Endothelial cell of umbilical vein (primary cell): Measurements from ENCODE around the gene HECTD1. TPM values are rescaled to one million over a fixed set of nuclear protein-coding genes. Genes with fewer than 3 reads are reported as not detected.

Source experiments
- BruUV-seq: library from RNA; stranded (reverse); fragments of 400-500 nt; replicated peaks from 2 replicates; lab custom pipeline; 2021; lab: Mats Ljungman, UMichigan
- CTCF ChIA-PET: fragments of 300-600, 350-600 bp; sonication (Branson Sonifier 250); formaldehyde crosslinking; loops from one replicate; lab custom pipeline; 2021; ENCODE audit warnings: antibody characterized with exemption, inconsistent platforms; lab: Charles Lee
- POLR2A ChIA-PET: fragments of 300-600, 350-600 bp; sonication (Branson Sonifier 250); formaldehyde crosslinking; loops from one replicate; lab custom pipeline; 2021; ENCODE audit warnings: antibody characterized with exemption, inconsistent platforms; lab: Charles Lee
- DNase-seq: peaks from one replicate; pipeline ENCODE4 v3.0.0-alpha.2; 2011; ENCODE audit warnings: low read depth, low spot score
- FAIRE-seq: peaks from 2 replicates; lab custom pipeline; 2011; peaks lifted over from hg19 to GRCh38; lab: Jason Lieb, UNC
- H2AFZ ChIP-seq: 2 replicates; pipeline ENCODE4 v1.6.0; 2012; ENCODE audit warnings: low read depth, low read length, control low read depth, inconsistent platforms
- H3K27ac ChIP-seq: 2 replicates; pipeline ENCODE4 v1.5.1; 2011; ENCODE audit warnings: low read depth, mild to moderate bottlenecking, control low read depth, low read length, moderate library complexity; ENCODE audit not compliant: insufficient read depth
- H3K27me3 ChIP-seq, 2 experiments: 2 replicates each; pipeline versions ENCODE4 v1.6.0 to v1.6.1; 2011; ENCODE audit warnings: low read length in 2 of 2, mixed read lengths in 1 of 2; ENCODE audit not compliant: control insufficient read depth in 2 of 2, insufficient read depth in 2 of 2
- H3K36me3 ChIP-seq, 2 experiments: 2 replicates in 1 of 2; 3 replicates in 1 of 2; pipeline ENCODE4 v1.5.1; 2011; ENCODE audit warnings: low read length in 2 of 2, mild to moderate bottlenecking in 1 of 2, moderate library complexity in 1 of 2; ENCODE audit not compliant: control insufficient read depth in 2 of 2, insufficient read depth in 2 of 2; ENCODE audit errors: extremely low read depth in 1 of 2
- H3K4me1 ChIP-seq: 3 replicates; pipeline ENCODE4 v1.5.1; 2011; ENCODE audit warnings: mild to moderate bottlenecking, low read length; ENCODE audit not compliant: control insufficient read depth, insufficient read depth; ENCODE audit errors: extremely low read depth
- H3K4me2 ChIP-seq: 2 replicates; pipeline ENCODE4 v1.6.1; 2011; ENCODE audit warnings: low read length, control low read depth, mixed read lengths; ENCODE audit not compliant: insufficient read depth
- H3K4me3 ChIP-seq, 3 experiments: fragments of 200-600 bp in 1 of 3; sonication (generic), shearing (Covaris generic) in 1 of 3; replicated peaks in 1 of 3; 2 replicates each; pipeline ENCODE4 v1.5.1; 2011 to 2016; ENCODE audit warnings: control low read depth in 3 of 3, low read length in 3 of 3, mild to moderate bottlenecking in 2 of 3, inconsistent platforms in 1 of 3, low read depth in 1 of 3, moderate library complexity in 1 of 3; ENCODE audit not compliant: insufficient read depth in 1 of 3
- H3K79me2 ChIP-seq: 2 replicates; pipeline ENCODE4 v1.6.0; 2012; ENCODE audit warnings: low read length, inconsistent platforms; ENCODE audit not compliant: control insufficient read depth, insufficient read depth
- H3K9ac ChIP-seq: replicated peaks from 2 replicates; pipeline ENCODE3; 2011; ENCODE audit warnings: low read length, control low read depth; ENCODE audit not compliant: insufficient read depth; ENCODE audit errors: extremely low read depth
- H3K9me1 ChIP-seq: replicated peaks from 3 replicates; pipeline ENCODE4 v1.6.0; 2011; ENCODE audit warnings: mild to moderate bottlenecking, low read length; ENCODE audit not compliant: control insufficient read depth, insufficient read depth; ENCODE audit errors: extremely low read depth
- H3K9me3 ChIP-seq: replicated peaks from 2 replicates; pipeline ENCODE4 v1.5.1; 2012; ENCODE audit warnings: low read length, inconsistent platforms; ENCODE audit not compliant: control insufficient read depth, insufficient read depth
- H4K20me1 ChIP-seq: replicated peaks from 2 replicates; pipeline ENCODE3; 2011; ENCODE audit warnings: mild to moderate bottlenecking, low read length; ENCODE audit not compliant: control insufficient read depth, insufficient read depth; ENCODE audit errors: extremely low read depth
- EZH2 ChIP-seq: IDR thresholded peaks from 2 replicates; pipeline ENCODE4 v1.6.1; 2012; ENCODE audit warnings: borderline replicate concordance, low read depth, mild to moderate bottlenecking, moderate library complexity, low read length, inconsistent platforms; ENCODE audit not compliant: severe bottlenecking
- FOS ChIP-seq: IDR thresholded peaks from 2 replicates; pipeline ENCODE4 v1.6.1; 2011; ENCODE audit warnings: mild to moderate bottlenecking, low read length, moderate library complexity, borderline replicate concordance; ENCODE audit not compliant: insufficient read depth
- GATA2 ChIP-seq: IDR thresholded peaks from 2 replicates; pipeline ENCODE4 v1.7.0; 2011; ENCODE audit warnings: low read depth, mild to moderate bottlenecking, moderate library complexity, mixed read lengths, low read length; ENCODE audit not compliant: insufficient read length, insufficient read depth
- POLR2A ChIP-seq: IDR thresholded peaks from 2 replicates; pipeline ENCODE4 v1.6.1; 2012; ENCODE audit warnings: low read depth, mild to moderate bottlenecking, control low read depth, low read length
- POLR2AphosphoS5 ChIP-seq: IDR thresholded peaks from 2 replicates; pipeline ENCODE4 v1.6.1; 2012; ENCODE audit warnings: low read depth, mild to moderate bottlenecking, control low read depth, low read length, moderate library complexity; ENCODE audit not compliant: insufficient read depth
- dilution Hi-C: fragments of 300-500 bp; cut with MboI; formaldehyde crosslinking; loops from one replicate; pipeline ENCODE4 v1.15.0; 2019; ENCODE audit warnings: low sequenced_read_pairs; ENCODE audit not compliant: extremely low pct_ligation_motif_present
- intact Hi-C: fragments of 100-400 bp; cut with micrococcal nuclease; formaldehyde crosslinking; loops from one replicate; pipeline ENCODE4 v1.10.0; 2022
- polyA plus RNA-seq, 4 experiments: library from polyadenylated mRNA; depleted of rRNA in 3 of 4; stranded (reverse) in 3 of 4; unstranded in 1 of 4; fragments of >200 nt; gene quantifications; 2 replicates each; pipeline versions ENCODE4 v1.2.1 to v1.2.3, GENCODE V29; 2011 to 2012; ENCODE audit warnings: missing spikeins in 1 of 4
- total RNA-seq: library from RNA; stranded (reverse); gene quantifications from 2 replicates; pipeline ENCODE4 v1.2.3, GENCODE V29; 2021
- TF ChIP-seq, protein P1 (sequence below): IDR thresholded peaks from 2 replicates; pipeline ENCODE4 v1.6.1; 2011; ENCODE audit not compliant: insufficient read depth, insufficient read length
- TF ChIP-seq, protein P2 (sequence below), 2 donors: IDR thresholded peaks; 1 replicate in 1 of 2; 2 replicates in 1 of 2; pipeline ENCODE4 v1.5.1; 2011; ENCODE audit warnings: low read length in 2 of 2, mild to moderate bottlenecking in 2 of 2, moderate library complexity in 2 of 2, control low read depth in 1 of 2, inconsistent platforms in 1 of 2, low read depth in 1 of 2; ENCODE audit not compliant: insufficient read depth in 1 of 2; ENCODE audit errors: extremely low read depth in 1 of 2

The HECTD1 gene
- total and polyA plus RNA-seq, 2 donors (not counting 3 experiments of a cell fraction or from before 2014, with no cell fraction given) = 67.9 to 181 TPM

DNA sequence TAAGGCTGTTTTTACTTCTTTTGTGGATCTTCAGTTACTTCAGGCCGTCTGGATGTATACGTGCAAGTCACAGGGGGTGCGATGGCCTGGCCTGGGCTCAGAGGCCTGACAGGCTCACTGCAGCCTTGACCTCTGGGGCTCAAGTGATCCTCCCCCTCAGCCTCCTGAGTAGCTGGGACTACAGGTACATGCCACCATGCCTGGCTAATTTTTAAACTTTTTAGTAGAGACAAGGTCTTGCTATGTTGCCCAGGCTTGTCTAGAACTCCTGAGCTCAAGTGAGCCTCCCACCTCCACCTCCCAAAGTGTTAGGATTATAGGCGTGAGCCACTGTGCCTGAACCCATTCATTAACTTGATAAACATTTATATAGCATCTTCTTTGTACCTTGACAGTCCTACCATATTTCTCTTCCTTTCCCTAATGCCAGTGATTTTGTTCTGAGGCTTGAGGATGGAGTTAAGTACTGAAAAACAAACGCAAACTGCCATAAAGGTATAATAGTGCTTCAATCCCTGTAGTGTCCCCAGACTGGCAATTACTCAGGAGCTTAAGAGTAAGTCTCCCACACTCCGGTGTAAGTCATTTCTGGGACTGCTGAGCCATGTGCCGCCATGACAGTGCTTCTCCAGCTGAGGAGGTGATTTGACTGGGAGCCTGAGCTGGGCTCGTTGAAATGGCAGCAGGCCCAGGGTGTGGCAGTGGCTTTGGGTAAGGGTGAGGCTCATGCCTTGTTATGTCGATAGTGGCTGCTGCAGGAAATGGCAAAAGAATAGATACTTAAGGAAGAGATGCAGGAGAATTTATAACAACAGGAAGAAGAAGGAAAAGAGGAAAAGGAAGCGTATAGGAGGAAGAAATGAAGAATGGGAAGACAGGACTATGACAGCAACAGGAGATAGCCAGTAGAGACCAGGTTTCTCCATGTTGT, 43.7 kb upstream of the HECTD1 start:
- H3K4me3 ChIP-seq = no peak overlapping the region
- no peaks in the 10 kb centered on the region for H3K9me1 ChIP-seq
- no peaks in the 10 kb centered on the region for H3K79me2 ChIP-seq
- POLR2A ChIA-PET = no interaction called here
- TF ChIP-seq FOS = no peak
- TF ChIP-seq, protein P1, sequence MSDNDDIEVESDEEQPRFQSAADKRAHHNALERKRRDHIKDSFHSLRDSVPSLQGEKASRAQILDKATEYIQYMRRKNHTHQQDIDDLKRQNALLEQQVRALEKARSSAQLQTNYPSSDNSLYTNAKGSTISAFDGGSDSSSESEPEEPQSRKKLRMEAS = no peak
- no peak for TF ChIP-seq GATA2
- TF ChIP-seq POLR2AphosphoS5 = no peak
- no peak for TF ChIP-seq EZH2
- no peak for TF ChIP-seq POLR2A
- TF ChIP-seq, protein P2, sequence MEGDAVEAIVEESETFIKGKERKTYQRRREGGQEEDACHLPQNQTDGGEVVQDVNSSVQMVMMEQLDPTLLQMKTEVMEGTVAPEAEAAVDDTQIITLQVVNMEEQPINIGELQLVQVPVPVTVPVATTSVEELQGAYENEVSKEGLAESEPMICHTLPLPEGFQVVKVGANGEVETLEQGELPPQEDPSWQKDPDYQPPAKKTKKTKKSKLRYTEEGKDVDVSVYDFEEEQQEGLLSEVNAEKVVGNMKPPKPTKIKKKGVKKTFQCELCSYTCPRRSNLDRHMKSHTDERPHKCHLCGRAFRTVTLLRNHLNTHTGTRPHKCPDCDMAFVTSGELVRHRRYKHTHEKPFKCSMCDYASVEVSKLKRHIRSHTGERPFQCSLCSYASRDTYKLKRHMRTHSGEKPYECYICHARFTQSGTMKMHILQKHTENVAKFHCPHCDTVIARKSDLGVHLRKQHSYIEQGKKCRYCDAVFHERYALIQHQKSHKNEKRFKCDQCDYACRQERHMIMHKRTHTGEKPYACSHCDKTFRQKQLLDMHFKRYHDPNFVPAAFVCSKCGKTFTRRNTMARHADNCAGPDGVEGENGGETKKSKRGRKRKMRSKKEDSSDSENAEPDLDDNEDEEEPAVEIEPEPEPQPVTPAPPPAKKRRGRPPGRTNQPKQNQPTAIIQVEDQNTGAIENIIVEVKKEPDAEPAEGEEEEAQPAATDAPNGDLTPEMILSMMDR (IDR thresholded peaks at IDR 0.05; ENCODE audit: extremely low read depth in 1 of 2, insufficient read depth in 1 of 2, low read depth in 1 of 2, low read length in 2 of 2) = no peak
- CTCF ChIA-PET = no interaction called here
- no peaks in the 10 kb centered on the region for H3K27me3 ChIP-seq
- DNase-seq (no peak), FAIRE-seq (no peak)
- intact Hi-C loops = no loop called here
- H3K36me3 ChIP-seq = no peaks in the 10 kb centered on the region
- H3K4me1 ChIP-seq = no peaks in the 10 kb centered on the region
- H3K9me3 ChIP-seq = no peaks in the 10 kb centered on the region
- no peak overlapping the region for H3K4me2 ChIP-seq
- dilution Hi-C loops = no loop called here
- H3K27ac ChIP-seq = no peak overlapping the region
- no peaks in the 10 kb centered on the region for H4K20me1 ChIP-seq
- no peak overlapping the region for H2AFZ ChIP-seq
- no TSS peak for BruUV-seq
- no peak overlapping the region for H3K9ac ChIP-seq
